Activated CD8-positive, alpha-beta T cell treated with anti-CD3 and anti-CD28 coated beads, Interleukin-2, amount 10 ng/mL, durations not matched to agents 7 days and 5 days (primary cell): Measurements from ENCODE around the gene ARHGEF3. TPM values are rescaled to one million over a fixed set of nuclear protein-coding genes. Genes with fewer than 3 reads are reported as not detected.
"Not testable (repeated sequence)": the region's sequence is repeated elsewhere in the genome, so short reads cannot be mapped to it uniquely, and the experiment has no call there.

Experiments used
- ATAC-seq: fragments of 150-1000 bp; cut with Tn5 transposase; one replicate; pipeline ENCODE4 v1.10.0; 2021; ENCODE audit warnings: moderate library complexity
- CTCF ChIA-PET: fragments of 350-600 bp; sonication (Branson Sonifier 250); formaldehyde crosslinking; loops from one replicate; lab custom pipeline; 2021; ENCODE audit warnings: antibody characterized with exemption; lab: Charles Lee
- POLR2A ChIA-PET: fragments of 350-600 bp; sonication (Branson Sonifier 250); formaldehyde crosslinking; loops from one replicate; lab custom pipeline; 2021; ENCODE audit warnings: antibody characterized with exemption; lab: Charles Lee
- DNase-seq: peaks from one replicate; pipeline ENCODE4 v3.0.0-alpha.2; 2020
- H3K27ac Mint-ChIP-seq: one replicate; pipeline ENCODE4 v1.8.0; 2021; ENCODE audit warnings: mild to moderate bottlenecking, mixed read lengths
- H3K27me3 Mint-ChIP-seq: one replicate; pipeline ENCODE4 v1.8.0; 2021; ENCODE audit warnings: low read depth, mixed read lengths
- H3K36me3 Mint-ChIP-seq: one replicate; pipeline ENCODE4 v1.8.0; 2021; ENCODE audit warnings: low read depth, mixed read lengths
- H3K4me1 Mint-ChIP-seq: one replicate; pipeline ENCODE4 v1.8.0; 2021; ENCODE audit warnings: low read depth, mixed read lengths
- H3K4me3 Mint-ChIP-seq: one replicate; pipeline ENCODE4 v1.8.0; 2021; ENCODE audit warnings: mild to moderate bottlenecking, mixed read lengths
- H3K9me3 Mint-ChIP-seq: one replicate; pipeline ENCODE4 v1.8.0; 2022; ENCODE audit warnings: mixed read lengths; ENCODE audit not compliant: insufficient read depth
- total RNA-seq, 2 experiments: library from RNA; stranded (reverse); gene quantifications; one replicate each; pipeline ENCODE4 v1.2.3, GENCODE V29; 2021

Gene ARHGEF3
- total RNA-seq, 2 experiments from 2014 or later = 94.6 to 101 TPM

GRCh38 chr3:56694867-56695683 lies 106.7 kb downstream of the ARHGEF3 start:
- peak overlapping the region; percentile 5 for H3K4me3 Mint-ChIP-seq
- no peaks in the 10 kb centered on the region for H3K27me3 Mint-ChIP-seq
- CTCF ChIA-PET = interaction anchor here (1.0 to 5.5 kb wide), 6 partner anchors 8 to 300 kb away, joined by 3 to 46 read pairs (median 24); partner anchors contain the start of gene ARHGEF3
- H3K4me1 Mint-ChIP-seq = peaks cover 50% of the 10 kb centered on the region
- ATAC-seq = no peak
- peaks cover 6% of the 10 kb centered on the region for H3K36me3 Mint-ChIP-seq
- no peaks in the 10 kb centered on the region for H3K9me3 Mint-ChIP-seq
- peak overlapping the region; percentile 65 for H3K27ac Mint-ChIP-seq
- peak; percentile 20 for DNase-seq
- POLR2A ChIA-PET = interaction anchor here (0.7 to 3.6 kb wide), 5 partner anchors 12 to 105 kb away, joined by 4 to 38 read pairs (median 5); partner anchors contain the start of gene TASOR

GRCh38 chr3:56693750-56694149 lies 108.0 kb downstream of the ARHGEF3 start:
- H3K9me3 Mint-ChIP-seq = no peaks in the 10 kb centered on the region
- DNase-seq (no peak), ATAC-seq (peak; percentile 23)
- H3K27ac Mint-ChIP-seq = peak overlapping the region; percentile 94
- ChIA-PET CTCF (interaction anchor here (1.2 to 5.5 kb wide), 6 partner anchors 10 to 302 kb away, joined by 3 to 46 read pairs (median 21); partner anchors contain the start of genes ARHGEF3 and TASOR), POLR2A (interaction anchor here (1.0 to 3.6 kb wide), 7 partner anchors 11 to 235 kb away, joined by 3 to 38 read pairs (median 3); partner anchors contain the start of gene TASOR)
- peaks cover 47% of the 10 kb centered on the region for H3K4me1 Mint-ChIP-seq
- peaks cover 6% of the 10 kb centered on the region for H3K36me3 Mint-ChIP-seq
- peak overlapping the region; percentile 80 for H3K4me3 Mint-ChIP-seq
- H3K27me3 Mint-ChIP-seq = no peaks in the 10 kb centered on the region

GRCh38 chr3:56692520-56693433 lies 109.0 kb downstream of the ARHGEF3 start:
- peaks cover 47% of the 10 kb centered on the region for H3K4me1 Mint-ChIP-seq

GRCh38 chr3:56692001-56692365 lies 109.8 kb downstream of the ARHGEF3 start:
- not testable (repeated sequence) for H3K9me3 Mint-ChIP-seq, H3K36me3 Mint-ChIP-seq, H3K27me3 Mint-ChIP-seq, DNase-seq, ATAC-seq, H3K4me3 Mint-ChIP-seq
- ChIA-PET CTCF (interaction anchor here (2.0 to 5.5 kb wide), 4 partner anchors 9 to 297 kb away, joined by 7 to 46 read pairs (median 35); partner anchors contain the start of genes ARHGEF3 and TASOR), POLR2A (interaction anchor here (1.1 to 3.6 kb wide), 6 partner anchors 9 to 224 kb away, joined by 3 to 38 read pairs (median 8); partner anchors contain the start of genes ARHGEF3 and TASOR)
- Mint-ChIP-seq H3K4me1 (peaks cover 47% of the 10 kb centered on the region), H3K27ac (peak overlapping the region; percentile 94)

More at GRCh38 chr3:56692520-56693433, 109.0 kb downstream of the ARHGEF3 start:
- POLR2A ChIA-PET = interaction anchor here (0.7 to 3.6 kb wide), 11 partner anchors 10 to 236 kb away, joined by 3 to 38 read pairs (median 4); partner anchors contain the start of genes ARHGEF3 and TASOR
- H3K36me3 Mint-ChIP-seq, H3K9me3 Mint-ChIP-seq, H3K27me3 Mint-ChIP-seq: not testable (repeated sequence)
- Mint-ChIP-seq H3K27ac (peak overlapping the region; percentile 94), H3K4me3 (peak overlapping the region; percentile 80)
- CTCF ChIA-PET = interaction anchor here (0.6 to 5.5 kb wide), 7 partner anchors 10 to 303 kb away, joined by 3 to 46 read pairs (median 7); partner anchors contain the start of genes ARHGEF3 and TASOR
- ATAC-seq = peak; percentile 88
- DNase-seq = peak; percentile 83

DNA sequence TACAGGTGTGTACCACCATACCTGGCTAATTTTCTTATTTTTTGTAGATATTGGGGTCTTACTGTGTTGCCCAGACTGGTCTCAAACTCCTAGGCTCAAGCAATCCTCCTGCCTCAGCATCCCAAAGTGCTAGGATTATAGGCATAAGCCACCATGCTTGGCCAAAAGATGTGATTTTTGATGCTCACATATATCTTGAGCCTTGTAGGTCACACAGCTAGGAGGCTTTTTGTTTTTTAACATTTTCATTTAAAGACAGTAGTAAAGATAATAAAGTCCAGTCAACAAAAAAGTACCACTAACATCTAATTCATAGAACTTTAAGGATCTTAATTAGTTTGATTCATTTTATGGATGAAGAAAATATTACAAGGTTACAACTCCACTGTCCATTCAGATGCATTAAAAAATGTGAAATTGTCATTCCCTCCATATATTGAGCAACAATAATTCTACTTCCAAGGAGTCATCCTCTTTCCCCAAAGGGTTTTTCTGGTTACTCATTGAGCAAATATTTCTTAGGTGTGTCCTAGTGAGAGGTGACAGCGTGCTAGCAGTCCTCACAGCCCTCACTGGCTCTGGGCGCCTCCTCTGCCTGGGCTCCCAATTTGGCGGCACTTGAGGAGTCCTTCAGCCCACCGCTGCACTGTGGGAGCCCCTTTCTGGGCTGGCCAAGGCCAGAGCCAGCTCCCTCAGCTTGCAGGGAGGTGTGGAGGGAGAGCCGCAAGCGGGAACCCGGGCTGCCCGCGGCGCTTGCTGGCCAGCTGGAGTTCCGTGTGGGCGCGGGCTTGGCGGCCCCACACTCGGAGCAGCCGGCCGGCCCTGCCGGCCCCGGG lies 110.4 kb downstream of the ARHGEF3 start:
- POLR2A ChIA-PET = interaction anchor here (1.5 kb wide), 1 partner anchor 9 kb away, joined by 5 read pairs; the partner anchor contains the start of gene TASOR
- Mint-ChIP-seq H3K4me3 (no peak overlapping the region), H3K36me3 (peaks cover 6% of the 10 kb centered on the region), H3K4me1 (peaks cover 45% of the 10 kb centered on the region), H3K27me3 (no peaks in the 10 kb centered on the region), H3K27ac (no peak overlapping the region), H3K9me3 (no peaks in the 10 kb centered on the region)
- DNase-seq = no peak
- ATAC-seq = no peak
- CTCF ChIA-PET = no interaction called here

DNA sequence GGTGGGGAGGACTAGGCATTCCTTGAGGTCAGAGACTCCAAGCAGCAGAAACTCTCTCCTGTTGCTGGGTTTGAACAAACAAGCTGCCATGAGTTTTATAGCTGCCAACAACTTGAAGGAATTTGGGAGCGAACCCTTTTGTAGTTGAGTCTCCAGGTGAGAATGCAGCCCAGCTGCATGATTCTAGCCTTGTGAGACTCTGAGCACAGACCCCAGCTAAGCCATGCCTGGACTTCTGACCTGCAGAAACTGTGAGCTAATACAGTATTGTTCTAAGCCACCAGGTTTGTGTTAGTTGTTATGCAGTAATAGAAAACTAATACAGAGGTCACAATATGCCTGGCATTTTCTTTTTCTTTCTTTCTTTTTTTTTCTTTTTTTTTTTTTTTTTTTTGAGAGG lies 112.4 kb downstream of the ARHGEF3 start:
- Mint-ChIP-seq H3K4me1 (peaks cover 25% of the 10 kb centered on the region), H3K36me3 (peaks cover 15% of the 10 kb centered on the region), H3K4me3 (no peak overlapping the region), H3K27me3 (no peaks in the 10 kb centered on the region), H3K27ac (no peak overlapping the region), H3K9me3 (peaks cover 3% of the 10 kb centered on the region)
- DNase-seq = peak; percentile 18
- POLR2A ChIA-PET = interaction anchor here (1.2 kb wide), 1 partner anchor 113 kb away, joined by 3 read pairs; the partner anchor contains the start of gene ARHGEF3
- CTCF ChIA-PET = no interaction called here
- ATAC-seq = no peak

GRCh38 chr3:56688191-56688590 lies 113.6 kb downstream of the ARHGEF3 start:
- DNase-seq (no peak), ATAC-seq (no peak)
- Mint-ChIP-seq H3K27me3 (no peaks in the 10 kb centered on the region), H3K27ac (no peak overlapping the region), H3K36me3 (peaks cover 24% of the 10 kb centered on the region), H3K9me3 (peaks cover 14% of the 10 kb centered on the region), H3K4me1 (peaks cover 19% of the 10 kb centered on the region), H3K4me3 (no peak overlapping the region)
- POLR2A ChIA-PET = no interaction called here
- CTCF ChIA-PET = interaction anchor here (0.6 kb wide), 1 partner anchor 1123 kb away, joined by 3 read pairs; no protein-coding TSS in a partner anchor

- ATAC-seq (no peak), DNase-seq (no peak)
- peaks cover 50% of the 10 kb centered on the region for H3K36me3 Mint-ChIP-seq
- peak overlapping the region; percentile 8 for H3K27ac Mint-ChIP-seq
- H3K27me3 Mint-ChIP-seq = no peaks in the 10 kb centered on the region
- ChIA-PET CTCF (interaction anchor here (2.6 kb wide), 1 partner anchor 18 kb away, joined by 10 read pairs; no protein-coding TSS in a partner anchor), POLR2A (no interaction called here)
- H3K4me1 Mint-ChIP-seq = peaks cover 27% of the 10 kb centered on the region
- H3K4me3 Mint-ChIP-seq = peak overlapping the region; percentile 28
- peaks cover 30% of the 10 kb centered on the region for H3K9me3 Mint-ChIP-seq
These were observed 117.7 kb downstream of the ARHGEF3 start for GRCh38 chr3:56684029-56684428.

DNA sequence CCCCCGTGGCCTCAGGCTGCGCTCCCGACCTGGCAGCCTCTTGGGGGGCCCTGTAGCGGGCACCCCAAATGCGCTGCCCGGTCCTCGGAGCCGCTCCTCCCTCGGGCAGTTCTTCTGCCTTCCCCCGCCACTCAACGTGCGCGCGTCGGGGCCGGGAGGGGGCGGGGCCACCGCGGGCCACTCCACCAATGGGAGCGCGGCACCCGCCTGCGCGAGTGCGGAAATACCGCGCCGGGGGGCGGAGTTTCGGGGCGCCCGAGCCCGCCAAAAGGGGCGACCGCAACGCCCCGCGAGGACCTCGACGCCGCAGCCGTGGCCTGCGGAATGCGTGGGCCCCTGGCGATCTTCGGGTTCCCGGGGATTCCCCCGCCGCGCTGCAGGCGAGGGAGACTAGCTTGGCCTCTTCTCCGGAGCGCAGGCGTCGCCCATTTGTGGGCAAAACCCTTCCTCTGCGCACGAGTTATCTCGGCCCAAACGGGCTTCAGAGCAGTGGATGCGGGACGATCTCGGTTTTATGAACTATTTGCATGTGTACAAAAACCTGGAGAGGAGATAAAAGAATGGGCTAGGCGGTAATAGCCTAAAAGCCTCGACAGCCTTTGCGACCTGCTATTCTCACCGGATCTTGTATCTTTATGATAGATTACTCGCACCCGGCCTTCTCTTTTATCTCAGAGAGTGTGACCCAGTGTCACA lies 118.5 kb downstream of the ARHGEF3 start, which contains the start of gene TASOR:
Gene TASOR (minus strand): TSS at position 144 of the 696 bp plus-strand sequence. CDS start 259 bp downstream, outside the sequence.
- ATAC-seq (peak; percentile 84), DNase-seq (peak; percentile 90)
- ChIA-PET CTCF (interaction anchor here (0.7 to 2.6 kb wide), 12 partner anchors 10 to 305 kb away, joined by 3 to 14 read pairs (median 4); partner anchors contain the start of genes ARHGEF3 and CCDC66), POLR2A (interaction anchor here (0.6 to 2.1 kb wide), 16 partner anchors 8 to 242 kb away, joined by 3 to 39 read pairs (median 5); partner anchors contain the start of genes ARHGEF3 and CCDC66)
- Mint-ChIP-seq H3K27me3 (no peaks in the 10 kb centered on the region), H3K4me3 (peak within 1 kb of the TSS; percentile 96), H3K36me3 (peaks cover 57% of the 10 kb centered on the region), H3K9me3 (peaks cover 33% of the 10 kb centered on the region), H3K27ac (peak within 1 kb of the TSS; percentile 97), H3K4me1 (peaks cover 32% of the 10 kb centered on the region)
